SU-DHL-6 (cell line): ENCODE data around the gene SEC16A.

Source experiments
- H2AFZ ChIP-seq: fragments of 200-600 bp; sonication (generic); 2 replicates; pipeline ENCODE4 v1.6.1; 2014; ENCODE audit warnings: low read depth, mild to moderate bottlenecking, moderate library complexity, mixed read lengths, antibody characterized with exemption, low read length; ENCODE audit not compliant: severe bottlenecking
- H3F3A ChIP-seq: fragments of 200-600 bp; shearing (Covaris generic); 2 replicates; pipeline ENCODE4 v1.6.0; 2016; ENCODE audit warnings: antibody characterized with exemption, mild to moderate bottlenecking; ENCODE audit not compliant: insufficient read depth
- H3K27ac ChIP-seq: fragments of 200-600 bp; sonication (generic); 2 replicates; pipeline ENCODE4 v1.5.1; 2016; ENCODE audit warnings: low read depth, mild to moderate bottlenecking, low read length, moderate library complexity, mixed read lengths
- H3K27me3 ChIP-seq: fragments of 200-600 bp; sonication (generic), shearing (Covaris generic); 2 replicates; pipeline ENCODE4 v1.6.0; 2014; ENCODE audit warnings: mild to moderate bottlenecking, low read length
- H3K36me3 ChIP-seq: fragments of 200-600 bp; sonication (generic); 2 replicates; pipeline ENCODE4 v1.6.1; 2014; ENCODE audit warnings: mild to moderate bottlenecking, low read length, mixed read lengths
- H3K4me2 ChIP-seq: fragments of 300-600, 200-600 bp; shearing (Covaris generic), sonication (generic); 2 replicates; pipeline ENCODE4 v1.6.0; 2014; ENCODE audit warnings: low read length, low read depth, mild to moderate bottlenecking; ENCODE audit not compliant: poor library complexity, severe bottlenecking
- H3K4me3 ChIP-seq: fragments of 200-600 bp; sonication (generic); 2 replicates; pipeline ENCODE4 v1.5.1; 2014; ENCODE audit warnings: antibody characterized with exemption, low read length, mild to moderate bottlenecking, mixed read lengths; ENCODE audit not compliant: insufficient read depth, poor library complexity, severe bottlenecking
- H3K79me2 ChIP-seq: fragments of 200-600 bp; sonication (generic); 2 replicates; pipeline ENCODE4 v1.6.1; 2014; ENCODE audit warnings: mild to moderate bottlenecking, low read length, moderate library complexity; ENCODE audit not compliant: insufficient read depth
- H3K9ac ChIP-seq: fragments of 200-600 bp; sonication (generic); 2 replicates; pipeline ENCODE4 v1.7.0; 2014; ENCODE audit warnings: mild to moderate bottlenecking, low read length
- H3K9me2 ChIP-seq: fragments of 200-600 bp; sonication (generic); replicated peaks from 2 replicates; pipeline ENCODE4 v1.6.1; 2014; ENCODE audit warnings: low read length; ENCODE audit not compliant: insufficient read depth
- H3K9me3 ChIP-seq: fragments of 200-600 bp; sonication (generic); 2 replicates; pipeline ENCODE4 v1.6.1; 2014; ENCODE audit warnings: low read length, mixed read lengths; ENCODE audit not compliant: insufficient read depth
- H4K20me1 ChIP-seq: fragments of 200-600 bp; sonication (generic); 2 replicates; pipeline ENCODE4 v1.6.1; 2014; ENCODE audit warnings: low read depth, mild to moderate bottlenecking, antibody characterized with exemption, low read length, moderate library complexity, mixed read lengths
- CTCF ChIP-seq: fragments of 200-600 bp; sonication (generic); IDR thresholded peaks from one replicate; pipeline ENCODE4 v1.5.1; 2017; ENCODE audit warnings: antibody characterized with exemption, mild to moderate bottlenecking, low read length, moderate library complexity; ENCODE audit not compliant: insufficient read depth, poor library complexity, severe bottlenecking
- EZH2phosphoT487 ChIP-seq: fragments of 200-600 bp; sonication (generic), shearing (Covaris generic); conservative IDR thresholded peaks from 2 replicates; pipeline ENCODE4 v1.6.1; 2018; ENCODE audit warnings: mild to moderate bottlenecking, antibody characterized with exemption, low read length, moderate library complexity, mixed read lengths

SEC16A gene

GRCh38 chr9:136470356-136470755 lies 12.5 kb downstream of the SEC16A start:
- Histone ChIP-seq H3K79me2 (peaks cover 9% of the 10 kb centered on the region; the same call in 1 of the 2 replicates), H3K9me3 (no peaks in the 10 kb centered on the region), H3K9me2 (no peaks in the 10 kb centered on the region), H3K9ac (no peak overlapping the region), H3K36me3 (no peaks in the 10 kb centered on the region; the same call in 1 of the 2 replicates), H3F3A (no peaks in the 10 kb centered on the region), H3K4me3 (no peak overlapping the region), H3K4me2 (no peak overlapping the region), H2AFZ (no peak overlapping the region), H4K20me1 (no peaks in the 10 kb centered on the region), H3K27ac (no peak overlapping the region), H3K27me3 (no peaks in the 10 kb centered on the region)
- TF ChIP-seq CTCF (no peak), EZH2phosphoT487 (no peak)

- Histone ChIP-seq H3K36me3 (no peaks in the 10 kb centered on the region; the same call in 1 of the 2 replicates), H2AFZ (no peak overlapping the region), H3K9ac (no peak overlapping the region), H3K79me2 (peaks cover 8% of the 10 kb centered on the region; the same call in 1 of the 2 replicates), H3K27ac (no peak overlapping the region), H3K9me2 (no peaks in the 10 kb centered on the region), H4K20me1 (no peaks in the 10 kb centered on the region), H3F3A (no peaks in the 10 kb centered on the region), H3K9me3 (no peaks in the 10 kb centered on the region), H3K4me3 (no peak overlapping the region), H3K4me2 (no peak overlapping the region), H3K27me3 (no peaks in the 10 kb centered on the region)
- TF ChIP-seq EZH2phosphoT487 (no peak), CTCF (no peak)
Measured at GRCh38 chr9:136467766-136468165, 15.1 kb downstream of the SEC16A start.

GRCh38 chr9:136466155-136466541 lies 16.7 kb downstream of the SEC16A start:
- Histone ChIP-seq H3K9me2 (no peaks in the 10 kb centered on the region), H3K9ac (no peak overlapping the region), H2AFZ (no peak overlapping the region), H3K4me3 (no peak overlapping the region), H3K9me3 (no peaks in the 10 kb centered on the region), H3F3A (no peaks in the 10 kb centered on the region), H4K20me1 (no peaks in the 10 kb centered on the region), H3K4me2 (no peak overlapping the region), H3K27ac (no peak overlapping the region), H3K79me2 (no peaks in the 10 kb centered on the region; the same call in 1 of the 2 replicates), H3K27me3 (no peaks in the 10 kb centered on the region), H3K36me3 (peaks cover 3% of the 10 kb centered on the region; the same call in 1 of the 2 replicates)
- TF ChIP-seq CTCF (no peak), EZH2phosphoT487 (no peak)
